HAP-1 (cell line): Measurements from ENCODE around the gene DEGS2.
"Not testable (repeated sequence)": the region's sequence is repeated elsewhere in the genome, so short reads cannot be mapped to it uniquely, and the experiment has no call there.

Source experiments
- DNase-seq, 2 experiments: peaks; one replicate each; pipeline ENCODE4 v3.0.0-alpha.2; 2016 to 2020; ENCODE audit warnings: low spot score in 2 of 2
- H3K27me3 ChIP-seq: fragments of 250-450 bp; sonication (Bioruptor Pico); 2 replicates; pipeline ENCODE4 v1.5.1; 2020; ENCODE audit warnings: low read depth, mild to moderate bottlenecking, moderate library complexity
- H3K36me3 ChIP-seq: fragments of 250-450 bp; sonication (Bioruptor Pico); replicated peaks from 2 replicates; pipeline ENCODE4 v1.5.1; 2020; ENCODE audit warnings: mild to moderate bottlenecking
- H3K4me1 ChIP-seq: fragments of 250-450 bp; sonication (Bioruptor Pico); 2 replicates; pipeline ENCODE4 v1.5.1; 2020; ENCODE audit warnings: mild to moderate bottlenecking
- H3K4me3 ChIP-seq: fragments of 250-450 bp; sonication (Bioruptor Pico); 2 replicates; pipeline ENCODE4 v1.5.1; 2020; ENCODE audit warnings: mild to moderate bottlenecking, moderate library complexity
- H3K9me3 ChIP-seq: fragments of 250-450 bp; sonication (Bioruptor Pico); 2 replicates; pipeline ENCODE4 v1.5.1; 2020; ENCODE audit warnings: mild to moderate bottlenecking, moderate library complexity
- in situ Hi-C: fragments of 300-500 bp; cut with MboI; formaldehyde crosslinking; loops from 3 replicates; pipeline ENCODE4 v1.14.3; 2020; ENCODE audit warnings: low sequenced_read_pairs, inconsistent platforms, mixed read lengths

DEGS2 gene

DNA sequence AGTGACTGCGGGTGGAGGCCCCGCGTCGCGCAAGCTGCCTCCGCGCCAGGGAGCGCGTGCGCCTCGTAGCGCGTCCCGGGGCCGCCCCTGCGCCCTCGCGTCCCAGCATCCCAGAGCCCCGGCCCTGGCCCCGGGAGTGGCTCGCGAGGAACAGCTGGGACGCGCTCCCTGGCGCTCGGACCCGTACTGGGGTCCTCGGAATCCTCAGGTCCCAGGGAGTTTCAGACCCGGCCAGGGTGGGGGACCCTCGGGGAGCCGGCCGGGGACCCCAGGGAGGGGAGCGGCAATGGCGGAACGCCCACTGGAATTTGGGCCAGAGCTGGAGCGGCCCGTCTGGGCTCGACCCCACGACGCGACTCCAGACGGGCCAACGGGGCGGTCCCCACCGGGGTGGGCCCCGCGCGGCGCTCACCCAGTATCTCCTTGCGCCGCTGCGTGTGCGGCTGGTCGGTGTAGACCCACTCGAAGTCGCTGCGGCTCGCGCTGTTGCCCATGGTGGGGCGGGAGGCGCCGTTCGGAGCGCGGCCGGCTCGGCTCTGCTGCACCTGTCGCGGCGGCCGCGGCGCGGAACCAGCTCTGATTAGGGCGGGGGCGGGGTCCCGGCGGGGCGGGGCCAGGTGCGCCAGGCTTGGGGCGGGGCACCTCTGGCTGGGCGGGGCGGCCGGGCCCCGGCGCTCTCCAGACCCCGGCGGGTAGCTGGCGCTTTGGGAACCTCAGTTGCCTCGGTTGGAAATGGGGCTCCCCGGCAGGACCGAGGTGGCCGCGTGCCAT is at the start of gene DEGS2:
TSS of gene DEGS2 (minus strand) at position 552 of the 771 bp plus-strand sequence. CDS start at position 494, 58 bp downstream.
- Histone ChIP-seq H3K9me3 (peaks cover 6% of the 10 kb centered on the region), H3K4me3 (peak within 1 kb of the TSS; percentile 26), H3K36me3 (no peaks in the 10 kb centered on the region), H3K27me3 (no peaks in the 10 kb centered on the region; the same call in 1 of the 2 replicates), H3K4me1 (no peaks in the 10 kb centered on the region)
- DNase-seq = peak; percentile 22 to 66
- in situ Hi-C loops = no loop called here

DNA sequence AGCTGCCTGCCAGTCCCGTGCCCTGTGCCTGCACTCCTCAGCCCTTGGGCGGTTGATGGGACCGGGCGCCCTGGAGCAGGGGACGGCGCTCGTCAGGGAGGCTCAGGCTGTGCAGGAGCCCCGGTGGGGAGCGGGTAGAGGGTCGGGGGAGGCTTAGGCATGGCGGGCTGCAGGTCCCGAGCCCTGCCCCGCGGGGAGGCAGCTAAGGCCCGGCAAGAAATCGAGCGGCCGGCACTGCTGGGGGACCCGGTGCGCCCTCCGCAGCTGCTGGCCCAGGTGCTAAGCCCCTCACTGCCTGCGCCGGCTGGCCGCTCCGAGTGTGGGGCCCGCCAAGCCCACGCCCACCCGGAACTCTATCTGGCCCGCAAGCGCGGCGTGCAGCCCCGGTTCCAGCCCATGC is 48.7 kb upstream of the DEGS2 start:
- H3K27me3 ChIP-seq, H3K9me3 ChIP-seq, H3K4me3 ChIP-seq, in situ Hi-C loops, DNase-seq, H3K4me1 ChIP-seq, H3K36me3 ChIP-seq: not testable (repeated sequence)

DNA sequence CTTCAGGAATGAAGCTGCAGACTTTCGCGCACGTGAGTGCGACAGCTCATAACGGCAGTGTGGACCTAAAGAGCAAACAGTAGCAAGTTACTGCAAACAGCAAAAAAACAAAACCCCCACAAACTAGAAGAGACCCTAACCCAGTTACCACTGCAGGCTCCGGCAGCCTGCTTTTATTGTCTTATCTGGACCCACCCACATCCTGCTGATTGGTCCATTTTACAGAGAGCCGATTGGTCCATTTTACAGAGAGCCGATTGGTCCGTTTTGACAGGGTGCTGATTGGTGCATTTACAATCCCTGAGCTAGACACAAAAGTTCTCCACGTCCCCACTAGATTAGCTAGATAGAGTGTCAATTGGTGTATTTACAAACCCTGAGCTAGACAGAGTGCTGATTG is 48.1 kb upstream of the DEGS2 start:
- H3K4me1 ChIP-seq, H3K36me3 ChIP-seq, H3K9me3 ChIP-seq, in situ Hi-C loops, DNase-seq, H3K27me3 ChIP-seq, H3K4me3 ChIP-seq: not testable (repeated sequence)

DNA sequence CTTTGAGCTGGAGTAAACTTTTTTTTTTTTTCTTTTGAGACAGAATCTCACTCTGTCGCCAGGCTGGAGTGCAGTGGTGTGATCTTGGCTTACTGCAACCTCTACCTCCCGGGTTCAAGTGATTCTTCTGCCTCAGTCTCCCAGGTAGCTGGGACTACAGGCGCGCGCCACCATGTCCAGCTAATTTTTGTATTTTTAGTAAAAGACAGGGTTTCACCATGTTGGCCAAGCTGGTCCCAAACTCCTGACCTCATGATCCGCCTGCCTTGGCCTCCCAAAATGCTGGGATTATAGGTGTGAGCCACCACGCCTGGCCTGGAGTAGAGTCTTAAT is 45.4 kb upstream of the DEGS2 start:
- H3K4me1 ChIP-seq, H3K36me3 ChIP-seq, H3K9me3 ChIP-seq, in situ Hi-C loops, DNase-seq, H3K27me3 ChIP-seq, H3K4me3 ChIP-seq: not testable (repeated sequence)

DNA sequence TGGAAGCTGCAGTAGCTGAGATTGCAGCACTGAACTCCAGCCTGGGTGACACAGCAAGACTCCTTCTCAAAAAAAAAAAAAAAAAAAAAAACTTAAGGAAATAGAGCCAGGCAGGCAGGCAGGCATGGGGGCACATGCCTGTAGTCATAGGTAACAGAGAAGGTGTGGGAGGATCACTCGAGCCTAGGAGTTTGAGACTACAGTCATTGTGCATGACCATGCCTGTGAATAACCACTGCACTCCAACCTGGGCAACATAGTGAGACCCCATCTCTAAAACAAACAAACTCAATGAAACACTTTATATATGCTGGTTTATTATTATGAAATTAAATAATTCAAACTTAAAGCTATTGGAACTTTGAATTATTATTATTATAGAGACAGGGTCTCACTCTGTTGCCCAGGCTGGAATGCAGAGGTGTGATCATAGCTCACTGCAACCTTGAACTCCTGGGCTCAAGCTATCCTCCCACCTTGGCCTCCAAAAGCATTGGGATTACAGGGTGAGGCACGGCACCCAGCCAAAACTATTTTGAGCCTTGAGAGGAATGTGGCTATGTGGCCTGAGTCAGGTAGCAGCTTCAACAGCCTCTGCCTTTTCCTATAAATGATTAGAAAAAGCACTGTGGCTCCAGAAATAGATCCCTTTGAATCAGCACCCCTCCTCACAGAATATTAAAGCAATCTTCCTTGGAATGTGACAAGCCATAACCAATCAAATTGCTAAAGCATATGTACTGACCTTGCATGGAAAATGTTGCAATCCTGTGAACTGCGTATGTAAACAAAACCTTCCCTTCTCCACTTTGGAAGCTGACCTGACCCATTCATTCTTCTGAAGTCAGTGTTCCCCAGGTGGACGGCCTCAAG is 44.8 kb upstream of the DEGS2 start:
- H3K4me1 ChIP-seq = peaks cover 10% of the 10 kb centered on the region
- no peaks in the 10 kb centered on the region for H3K36me3 ChIP-seq
- H3K4me3 ChIP-seq = no peak overlapping the region
- in situ Hi-C loops = no loop called here
- no peaks in the 10 kb centered on the region for H3K27me3 ChIP-seq
- no peak for DNase-seq
- no peaks in the 10 kb centered on the region for H3K9me3 ChIP-seq

DNA sequence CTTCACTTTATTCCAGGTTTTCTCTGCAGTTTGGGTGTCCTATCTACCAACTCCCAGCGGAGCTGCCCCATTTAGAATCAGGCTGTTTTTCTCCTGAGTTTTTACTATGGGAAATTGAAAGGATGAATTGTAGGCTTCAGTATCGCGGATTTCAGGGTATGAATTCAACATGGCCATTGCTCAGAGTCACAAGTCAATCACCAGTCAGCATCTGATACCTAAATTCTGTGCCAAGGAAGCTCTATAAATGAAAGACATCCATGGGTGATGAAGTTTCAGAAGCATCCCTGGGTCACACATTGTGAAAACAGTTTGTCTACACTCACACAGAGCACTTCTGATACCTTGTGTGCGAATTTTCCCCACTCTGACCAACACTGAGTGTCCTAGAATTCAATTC is 43.7 kb upstream of the DEGS2 start:
- Histone ChIP-seq H3K27me3 (no peaks in the 10 kb centered on the region), H3K9me3 (no peaks in the 10 kb centered on the region), H3K36me3 (no peaks in the 10 kb centered on the region), H3K4me3 (no peak overlapping the region), H3K4me1 (peaks cover 10% of the 10 kb centered on the region)
- in situ Hi-C loops = no loop called here
- DNase-seq = no peak

DNA sequence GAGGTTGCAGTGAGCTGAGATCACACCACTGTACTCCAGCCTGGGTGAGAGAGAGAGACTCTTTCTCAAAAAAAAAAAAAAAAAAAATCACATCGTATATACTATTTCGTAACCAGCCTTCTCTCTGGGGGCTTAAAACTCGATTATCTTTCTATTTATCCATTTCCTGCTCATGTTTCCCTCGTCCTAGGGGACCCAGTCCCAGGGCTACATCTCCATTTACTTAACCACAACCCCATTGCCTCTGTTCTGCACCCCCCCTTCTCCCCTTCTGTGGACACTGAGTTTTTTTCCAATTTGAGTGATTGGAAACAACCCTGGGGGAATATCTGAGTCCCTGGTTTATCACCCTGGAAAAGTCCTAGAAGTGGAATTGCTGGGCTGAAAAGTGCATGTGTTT is 43.3 kb upstream of the DEGS2 start:
- Histone ChIP-seq H3K4me3 (no peak overlapping the region), H3K4me1 (peaks cover 10% of the 10 kb centered on the region)

DNA sequence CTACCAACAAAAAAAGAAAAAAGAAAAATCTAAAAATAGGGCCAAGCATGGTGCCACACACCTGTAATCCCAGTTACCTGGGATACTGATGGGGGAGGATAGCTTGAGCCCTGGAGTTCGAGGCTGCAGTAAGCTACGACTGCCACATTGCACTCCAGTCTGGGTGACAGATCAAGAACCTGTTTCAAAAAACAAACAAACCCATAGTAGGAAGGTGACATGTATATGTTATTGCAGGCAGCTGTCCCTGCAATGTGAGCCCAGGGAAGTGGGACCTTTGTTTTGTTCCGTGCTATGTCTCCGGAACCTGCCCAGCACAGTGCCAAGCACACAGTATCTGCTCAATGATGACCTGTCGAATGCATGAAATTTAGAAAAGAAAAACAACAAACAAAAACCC is 42.3 kb upstream of the DEGS2 start:
- Histone ChIP-seq H3K9me3 (no peaks in the 10 kb centered on the region), H3K36me3 (no peaks in the 10 kb centered on the region), H3K27me3 (no peaks in the 10 kb centered on the region), H3K4me3 (no peak overlapping the region), H3K4me1 (peaks cover 10% of the 10 kb centered on the region)
- no peak for DNase-seq
- in situ Hi-C loops = no loop called here

More for the DNA sequence above, 43.3 kb upstream of the DEGS2 start:
- Histone ChIP-seq H3K36me3 (no peaks in the 10 kb centered on the region), H3K9me3 (no peaks in the 10 kb centered on the region), H3K27me3 (no peaks in the 10 kb centered on the region)
- DNase-seq = no peak
- in situ Hi-C loops = no loop called here

DNA sequence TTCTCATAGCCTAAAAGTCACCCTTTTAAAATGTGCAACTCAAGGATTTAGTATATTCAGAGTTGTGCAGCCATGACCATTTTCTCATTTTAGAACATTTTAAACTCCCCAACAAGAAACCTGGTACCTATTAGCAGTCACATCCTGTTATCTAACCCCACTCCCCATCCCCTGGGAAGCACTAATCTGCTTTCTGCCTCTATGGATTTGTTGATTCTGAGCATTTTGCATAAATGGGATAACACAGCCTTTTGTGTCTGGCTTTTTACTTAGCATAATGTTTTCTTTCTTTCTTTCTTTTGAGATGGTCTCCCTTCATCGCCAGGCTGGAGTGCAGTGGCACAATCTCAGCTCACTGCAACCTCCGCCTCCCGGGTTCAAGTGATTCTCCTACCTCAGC is 40.9 kb upstream of the DEGS2 start:
- DNase-seq = peak; percentile 57 to 80
- H3K4me3 ChIP-seq = no peak overlapping the region
- no peaks in the 10 kb centered on the region for H3K27me3 ChIP-seq
- in situ Hi-C loops = no loop called here
- H3K36me3 ChIP-seq = no peaks in the 10 kb centered on the region
- H3K9me3 ChIP-seq = no peaks in the 10 kb centered on the region
- peaks cover 10% of the 10 kb centered on the region for H3K4me1 ChIP-seq

DNA sequence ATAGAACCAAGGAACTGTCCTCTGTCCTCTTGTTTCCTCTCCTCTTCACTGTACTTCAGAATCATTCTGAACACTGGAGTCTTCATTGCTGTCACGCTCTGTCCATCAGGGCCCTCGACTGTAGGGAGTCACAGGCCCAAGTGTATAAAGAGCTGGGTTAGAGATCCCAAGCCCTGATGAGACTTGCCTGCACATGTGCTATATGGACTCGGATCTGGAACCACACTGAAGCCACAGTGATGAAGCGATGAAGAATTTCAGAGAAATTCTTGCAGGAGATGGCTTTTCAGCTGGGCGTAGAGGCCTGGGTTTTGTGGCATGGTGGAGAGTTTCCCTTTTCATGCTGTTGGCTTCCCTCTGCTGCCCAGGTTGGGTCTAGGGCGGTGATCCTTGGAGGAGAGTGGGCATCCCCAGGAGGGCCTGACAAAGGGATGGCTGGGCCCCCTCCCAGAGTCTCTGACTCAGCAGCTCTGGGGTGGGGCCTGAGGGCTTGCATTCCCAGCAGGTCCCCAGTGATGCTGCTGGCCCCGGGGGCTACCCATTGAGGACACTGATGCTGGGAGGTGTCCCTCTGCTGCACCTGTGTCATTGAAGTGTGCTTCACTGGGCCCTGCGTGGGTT is 39.9 kb upstream of the DEGS2 start:
- Histone ChIP-seq H3K4me3 (no peak overlapping the region), H3K9me3 (no peaks in the 10 kb centered on the region), H3K36me3 (no peaks in the 10 kb centered on the region), H3K27me3 (no peaks in the 10 kb centered on the region), H3K4me1 (peaks cover 10% of the 10 kb centered on the region)
- in situ Hi-C loops = no loop called here
- DNase-seq = no peak

DNA sequence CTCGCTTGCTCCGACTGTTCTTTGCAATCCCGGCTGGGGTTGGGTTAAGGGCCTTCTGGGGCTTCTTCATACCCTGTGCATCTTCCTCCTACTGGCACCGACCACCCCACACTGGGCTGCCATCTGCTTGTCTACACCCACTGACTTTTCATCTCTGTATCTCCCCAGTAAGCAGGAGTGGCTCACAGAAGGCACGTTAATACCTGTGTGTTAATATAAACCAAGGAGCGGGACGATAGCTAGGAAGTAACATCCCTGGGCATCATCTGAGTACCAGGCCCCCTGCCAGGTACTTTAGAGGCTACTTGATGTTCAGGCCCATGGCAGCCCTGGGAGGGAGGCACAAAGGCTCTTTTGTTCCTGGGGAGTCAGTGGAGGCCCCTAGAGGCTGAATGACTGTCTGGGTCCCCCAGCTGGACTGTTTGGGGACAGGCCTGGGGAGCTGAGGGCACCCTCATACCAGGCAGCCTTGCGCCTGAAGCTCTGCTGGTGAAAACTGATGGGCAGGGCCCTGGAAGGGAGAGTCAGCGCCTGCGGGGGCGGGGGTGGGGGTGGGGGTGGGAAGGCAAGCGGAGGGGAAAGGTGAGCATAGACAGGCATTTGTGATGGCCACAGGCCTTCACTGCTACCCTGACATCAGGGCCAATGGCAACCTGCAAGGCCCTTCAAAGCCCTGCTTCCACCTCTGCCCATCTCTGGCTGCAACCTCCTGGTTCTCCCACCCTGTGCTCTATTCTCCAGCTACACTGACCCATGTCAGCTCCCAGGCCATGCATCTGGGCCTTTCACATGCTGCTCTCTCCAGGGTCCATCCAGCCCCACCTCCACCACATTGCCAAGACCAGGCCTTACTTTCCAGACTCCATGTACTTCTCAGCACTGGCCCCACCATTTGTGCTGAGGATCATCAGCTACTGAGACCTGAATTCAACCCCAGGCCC is 34.2 kb upstream of the DEGS2 start:
- in situ Hi-C loops = no loop called here
- H3K4me3 ChIP-seq = peak overlapping the region; percentile 11

DNA sequence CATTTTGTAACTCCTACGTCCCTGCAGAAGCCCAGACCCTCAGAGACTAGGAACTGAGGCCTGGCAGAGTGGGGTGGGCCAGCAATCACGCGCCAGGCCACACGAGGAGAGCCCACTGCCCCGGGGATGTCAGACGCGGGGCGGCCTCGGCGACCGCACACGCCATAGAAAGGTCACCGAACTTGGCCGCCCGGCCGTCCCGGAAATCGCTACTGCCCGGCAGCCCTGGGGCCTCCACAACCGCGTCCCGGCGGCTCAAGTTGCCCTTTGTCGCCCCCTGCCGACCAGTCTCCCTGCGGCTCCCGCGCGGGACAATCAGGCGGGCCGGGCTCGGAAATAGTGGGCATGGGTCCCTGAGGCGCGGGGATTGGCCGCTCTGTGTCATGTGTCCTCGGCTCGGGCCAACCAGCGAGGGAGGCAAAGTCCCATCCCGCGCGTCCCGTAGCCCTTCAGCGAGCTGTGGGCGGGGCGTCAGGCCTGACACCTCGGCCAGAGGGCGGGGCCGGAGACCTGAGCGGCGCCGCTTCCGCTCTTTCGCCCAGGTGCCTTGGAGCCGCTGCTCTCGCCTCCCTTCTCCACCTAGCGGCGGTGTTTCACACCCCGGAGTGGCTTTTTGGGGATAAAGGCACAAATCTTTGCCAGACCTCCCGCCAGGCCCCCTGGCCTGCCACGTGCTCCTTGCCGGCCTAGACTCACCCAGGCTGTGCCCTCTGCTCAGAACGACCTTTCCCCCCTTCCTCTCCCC is 33.4 kb upstream of the DEGS2 start:
- DNase-seq = peak; percentile 97 to 100
- peak overlapping the region; percentile 36 for H3K4me3 ChIP-seq
- H3K27me3 ChIP-seq = no peaks in the 10 kb centered on the region
- no peaks in the 10 kb centered on the region for H3K9me3 ChIP-seq
- in situ Hi-C loops = no loop called here
- peaks cover 12% of the 10 kb centered on the region for H3K4me1 ChIP-seq
- H3K36me3 ChIP-seq = no peaks in the 10 kb centered on the region

More for the DNA sequence above, 34.2 kb upstream of the DEGS2 start:
- Histone ChIP-seq H3K4me1 (peaks cover 12% of the 10 kb centered on the region), H3K36me3 (no peaks in the 10 kb centered on the region), H3K27me3 (no peaks in the 10 kb centered on the region), H3K9me3 (no peaks in the 10 kb centered on the region)
- no peak for DNase-seq
